IPS-18a (cell line): ENCODE results near the gene NTM.

Source experiments
- H3K27ac ChIP-seq: one replicate; pipeline ENCODE4 v1.5.1; 2013; ENCODE audit warnings: low read length
- H3K27me3 ChIP-seq: one replicate; pipeline ENCODE4 v1.6.1; 2013; ENCODE audit warnings: mild to moderate bottlenecking, low read length; ENCODE audit not compliant: control insufficient read depth, insufficient read depth
- H3K36me3 ChIP-seq: one replicate; pipeline ENCODE4 v1.6.1; 2013; ENCODE audit warnings: low read depth, low read length; ENCODE audit not compliant: control insufficient read depth
- H3K4me1 ChIP-seq: one replicate; pipeline ENCODE4 v1.6.1; 2013; ENCODE audit warnings: low read depth, low read length; ENCODE audit not compliant: control insufficient read depth
- H3K4me3 ChIP-seq: one replicate; pipeline ENCODE4 v1.5.1; 2013; ENCODE audit warnings: low read length
- H3K9ac ChIP-seq: one replicate; pipeline ENCODE4 v1.6.1; 2013; ENCODE audit warnings: mild to moderate bottlenecking, low read length, moderate library complexity
- H3K9me3 ChIP-seq: one replicate; pipeline ENCODE4 v1.6.1; 2013; ENCODE audit warnings: low read depth, low read length; ENCODE audit not compliant: control insufficient read depth

The NTM gene

DNA sequence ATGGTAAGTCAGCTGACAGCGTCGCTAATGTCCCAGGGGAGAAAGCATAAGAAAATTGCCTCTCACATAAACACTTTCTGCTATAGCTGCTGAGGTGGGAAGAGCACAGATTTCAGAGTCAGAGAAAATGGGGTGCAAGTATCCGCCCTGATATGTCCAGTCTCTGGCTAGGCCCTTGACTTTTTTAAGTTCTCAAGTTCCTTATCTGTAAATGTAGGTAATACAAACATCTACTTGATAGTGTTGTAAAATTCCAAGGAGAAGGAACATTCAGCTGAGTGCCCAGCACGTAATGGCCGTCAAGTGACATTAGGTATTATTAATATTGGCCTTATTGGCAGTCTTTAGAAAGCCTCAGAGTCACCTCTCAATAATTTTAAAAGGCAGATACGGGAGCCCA lies 143.6 kb downstream of the NTM start:
- H3K27me3 ChIP-seq, result no peaks in the 10 kb centered on the region
- no peak overlapping the region for H3K9ac ChIP-seq
- no peak overlapping the region for H3K4me3 ChIP-seq
- no peaks in the 10 kb centered on the region for H3K36me3 ChIP-seq
- no peaks in the 10 kb centered on the region for H3K9me3 ChIP-seq
- H3K4me1 ChIP-seq, result no peaks in the 10 kb centered on the region
- H3K27ac ChIP-seq, result no peak overlapping the region

DNA sequence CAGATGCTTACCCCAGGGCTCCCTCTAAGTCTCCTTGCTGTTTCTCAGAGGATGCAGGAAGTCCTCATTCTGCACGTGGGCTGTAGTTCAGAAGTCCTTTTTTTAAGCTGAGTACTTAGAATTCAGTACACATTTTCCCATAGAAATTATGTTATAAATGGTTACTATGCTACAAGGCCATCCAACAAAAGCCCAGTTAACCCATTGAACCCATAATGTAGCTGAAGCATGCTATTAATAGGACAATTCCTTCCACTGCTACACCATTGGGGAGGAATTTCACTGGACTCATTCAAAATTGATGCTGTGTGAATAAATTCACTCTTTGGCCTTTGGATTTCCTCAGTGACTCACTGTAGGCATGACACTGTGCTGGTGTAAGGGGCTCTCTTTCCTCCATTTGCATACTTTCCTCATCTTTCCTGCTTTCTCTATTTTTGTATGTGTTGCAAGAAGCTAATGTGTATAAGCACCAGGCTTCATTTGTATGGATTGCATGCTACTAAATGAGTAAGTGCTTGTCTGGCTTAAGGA lies 148.0 kb downstream of the NTM start:
- H3K27me3 ChIP-seq, result no peaks in the 10 kb centered on the region

DNA sequence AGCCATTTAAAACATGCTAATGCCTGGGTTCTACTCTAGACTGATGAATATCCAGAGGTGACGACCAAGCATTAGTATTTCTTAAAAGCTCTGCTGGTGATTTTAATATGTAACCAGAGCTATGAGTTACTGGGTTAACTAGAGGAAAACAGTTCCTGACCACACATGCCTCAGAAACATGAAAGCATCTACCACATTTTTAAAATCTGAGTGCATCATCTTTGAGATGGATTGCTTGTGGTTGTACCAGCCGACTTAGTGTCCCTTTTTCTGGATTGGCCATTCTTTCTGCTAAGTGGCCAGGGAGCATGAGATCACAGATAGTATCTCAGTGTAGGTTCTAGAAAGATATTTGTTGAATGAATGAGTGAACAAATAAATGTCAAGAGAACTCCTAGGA lies 152.4 kb downstream of the NTM start:
- H3K9me3 ChIP-seq, result no peaks in the 10 kb centered on the region
- H3K9ac ChIP-seq, result no peak overlapping the region
- no peak overlapping the region for H3K4me3 ChIP-seq
- no peak overlapping the region for H3K27ac ChIP-seq
- no peaks in the 10 kb centered on the region for H3K36me3 ChIP-seq
- no peaks in the 10 kb centered on the region for H3K4me1 ChIP-seq
- H3K27me3 ChIP-seq, result no peaks in the 10 kb centered on the region

More for the DNA sequence above, 148.0 kb downstream of the NTM start:
- Histone ChIP-seq H3K27ac (no peak overlapping the region), H3K9ac (no peak overlapping the region), H3K9me3 (no peaks in the 10 kb centered on the region), H3K36me3 (no peaks in the 10 kb centered on the region), H3K4me1 (no peaks in the 10 kb centered on the region), H3K4me3 (no peak overlapping the region)

DNA sequence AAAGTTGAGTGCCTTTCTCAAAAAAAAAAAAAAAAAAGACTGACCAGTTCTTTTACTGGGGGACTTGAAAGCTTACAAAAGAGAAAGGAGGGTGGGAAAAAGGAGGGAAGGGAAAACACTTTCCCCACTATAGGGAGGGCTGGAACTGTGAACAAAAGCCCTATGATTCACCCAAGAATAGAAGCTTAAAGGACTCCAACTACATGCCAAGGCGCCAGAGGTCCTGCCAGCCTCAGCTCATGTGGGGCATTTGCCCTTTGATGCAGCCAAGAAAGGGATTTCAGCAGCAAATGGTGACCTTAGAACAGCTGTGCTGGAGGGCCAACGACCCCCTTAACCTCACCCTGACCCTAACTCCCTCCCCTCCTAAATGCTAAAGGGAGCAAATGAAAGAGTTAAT lies 160.0 kb downstream of the NTM start:
- H3K4me3 ChIP-seq, result no peak overlapping the region
- H3K9ac ChIP-seq, result no peak overlapping the region
- no peaks in the 10 kb centered on the region for H3K9me3 ChIP-seq
- no peaks in the 10 kb centered on the region for H3K4me1 ChIP-seq
- no peaks in the 10 kb centered on the region for H3K36me3 ChIP-seq
- no peaks in the 10 kb centered on the region for H3K27me3 ChIP-seq
- H3K27ac ChIP-seq, result no peak overlapping the region

DNA sequence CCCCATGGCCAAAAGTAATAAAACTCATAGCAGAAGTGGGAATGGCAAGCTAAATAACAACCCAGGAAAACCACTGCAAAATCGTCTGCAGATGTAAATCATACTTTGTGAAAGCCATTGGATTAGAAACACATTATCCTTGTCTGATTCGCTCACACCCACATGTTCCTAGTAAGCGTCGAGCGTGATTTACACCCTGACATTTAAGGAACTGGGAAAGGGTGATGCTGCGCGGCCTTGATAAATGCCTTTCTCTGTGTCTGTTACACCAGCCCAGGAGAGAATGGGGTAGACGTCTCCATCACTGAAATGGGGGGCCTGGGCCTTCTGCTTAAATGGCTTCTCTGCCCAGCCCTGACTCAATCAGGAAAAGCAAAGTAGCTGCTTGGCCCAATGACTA lies 162.7 kb downstream of the NTM start:
- H3K4me3 ChIP-seq, result no peak overlapping the region
- no peaks in the 10 kb centered on the region for H3K4me1 ChIP-seq
- H3K9ac ChIP-seq, result no peak overlapping the region
- H3K36me3 ChIP-seq, result no peaks in the 10 kb centered on the region
- no peaks in the 10 kb centered on the region for H3K27me3 ChIP-seq
- H3K27ac ChIP-seq, result no peak overlapping the region
- H3K9me3 ChIP-seq, result no peaks in the 10 kb centered on the region

DNA sequence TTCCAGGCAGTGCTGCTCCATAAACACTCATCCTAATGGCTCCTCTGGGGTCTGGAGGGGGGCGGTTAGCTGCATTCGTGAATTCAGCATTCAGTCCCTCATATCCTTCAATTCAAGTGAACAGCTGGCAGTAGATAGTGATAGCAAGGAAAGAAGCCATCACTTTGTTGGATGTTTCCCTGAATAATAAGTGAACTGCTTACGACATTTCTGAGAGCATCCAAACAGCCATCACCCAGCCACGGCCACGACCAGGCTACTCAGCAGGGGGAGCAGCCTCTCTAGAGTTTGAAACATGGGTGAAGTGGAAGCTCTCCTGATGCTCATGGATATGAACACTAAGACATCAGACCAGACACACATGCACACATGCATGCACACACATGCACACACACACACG lies 163.6 kb downstream of the NTM start:
- H3K27me3 ChIP-seq, result no peaks in the 10 kb centered on the region
- H3K27ac ChIP-seq, result no peak overlapping the region
- H3K4me1 ChIP-seq, result no peaks in the 10 kb centered on the region
- no peaks in the 10 kb centered on the region for H3K9me3 ChIP-seq
- H3K9ac ChIP-seq, result no peak overlapping the region
- H3K36me3 ChIP-seq, result no peaks in the 10 kb centered on the region
- H3K4me3 ChIP-seq, result no peak overlapping the region

DNA sequence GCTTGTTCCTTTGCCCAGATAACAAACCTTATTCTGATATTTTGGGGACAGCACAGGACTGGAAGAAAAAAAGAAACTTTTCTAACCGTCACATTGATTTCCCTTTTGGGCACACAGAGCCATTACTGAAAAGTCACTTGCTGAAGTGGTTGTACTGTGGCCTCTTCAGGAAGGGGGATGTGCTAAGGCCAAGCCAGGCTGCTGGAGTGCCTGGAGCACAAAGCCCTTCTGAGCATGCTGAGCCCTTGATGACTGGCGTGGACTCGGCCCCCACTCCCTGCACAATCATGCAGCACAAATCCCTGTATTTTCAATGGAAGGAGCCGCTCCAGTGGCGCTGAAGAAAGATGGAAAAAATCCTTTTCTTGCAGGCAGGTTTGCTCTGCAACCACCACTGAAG lies 164.2 kb downstream of the NTM start:
- no peaks in the 10 kb centered on the region for H3K4me1 ChIP-seq
- no peaks in the 10 kb centered on the region for H3K27me3 ChIP-seq
- no peak overlapping the region for H3K27ac ChIP-seq
- no peak overlapping the region for H3K9ac ChIP-seq
- H3K36me3 ChIP-seq, result no peaks in the 10 kb centered on the region
- H3K9me3 ChIP-seq, result no peaks in the 10 kb centered on the region
- H3K4me3 ChIP-seq, result no peak overlapping the region

DNA sequence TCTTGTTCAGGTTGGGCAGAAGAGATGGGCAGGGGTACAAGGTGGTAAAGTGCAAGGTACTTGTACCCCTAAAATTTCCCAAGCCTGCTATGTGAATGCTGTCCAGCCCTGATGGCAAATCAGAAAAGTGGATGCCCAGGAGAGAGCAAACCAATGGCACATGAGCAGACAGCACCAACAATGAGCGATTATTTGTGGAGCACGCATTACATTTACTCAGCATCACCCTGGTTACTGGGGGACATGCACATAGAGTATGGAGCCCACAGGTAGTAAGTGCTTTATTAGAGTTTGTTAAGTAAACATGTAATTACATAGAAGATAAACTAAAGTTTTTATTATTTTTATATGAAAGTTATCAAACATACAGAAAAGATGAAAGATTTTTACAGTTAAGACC lies 165.7 kb downstream of the NTM start:
- H3K27me3 ChIP-seq, result no peaks in the 10 kb centered on the region
- no peak overlapping the region for H3K27ac ChIP-seq
- peaks cover 3% of the 10 kb centered on the region for H3K9me3 ChIP-seq

DNA sequence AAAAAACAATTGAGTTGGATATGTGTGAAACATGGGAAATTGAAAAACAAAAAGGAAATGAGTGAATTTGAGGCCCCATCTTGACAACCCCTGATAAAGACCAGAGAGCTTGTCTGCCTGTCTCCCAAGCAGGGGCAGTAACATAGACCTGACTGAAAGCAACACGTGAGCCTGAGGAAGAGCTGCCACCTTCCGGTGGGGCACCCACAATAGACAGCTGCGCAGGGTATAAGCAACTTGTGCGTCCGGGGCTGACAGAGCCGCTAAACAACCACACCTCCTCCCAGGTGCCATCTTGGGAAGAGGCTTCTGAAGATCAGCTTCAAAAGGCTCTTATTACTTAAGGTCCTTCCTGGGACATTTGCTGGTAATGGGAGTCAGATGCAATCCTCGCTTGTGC lies 166.8 kb downstream of the NTM start:
- Histone ChIP-seq H3K4me1 (no peaks in the 10 kb centered on the region), H3K9me3 (peaks cover 6% of the 10 kb centered on the region), H3K27ac (no peak overlapping the region), H3K4me3 (no peak overlapping the region), H3K36me3 (no peaks in the 10 kb centered on the region), H3K27me3 (no peaks in the 10 kb centered on the region), H3K9ac (no peak overlapping the region)

More for the DNA sequence above, 165.7 kb downstream of the NTM start:
- Histone ChIP-seq H3K4me1 (no peaks in the 10 kb centered on the region), H3K9ac (no peak overlapping the region), H3K36me3 (no peaks in the 10 kb centered on the region), H3K4me3 (no peak overlapping the region)

DNA sequence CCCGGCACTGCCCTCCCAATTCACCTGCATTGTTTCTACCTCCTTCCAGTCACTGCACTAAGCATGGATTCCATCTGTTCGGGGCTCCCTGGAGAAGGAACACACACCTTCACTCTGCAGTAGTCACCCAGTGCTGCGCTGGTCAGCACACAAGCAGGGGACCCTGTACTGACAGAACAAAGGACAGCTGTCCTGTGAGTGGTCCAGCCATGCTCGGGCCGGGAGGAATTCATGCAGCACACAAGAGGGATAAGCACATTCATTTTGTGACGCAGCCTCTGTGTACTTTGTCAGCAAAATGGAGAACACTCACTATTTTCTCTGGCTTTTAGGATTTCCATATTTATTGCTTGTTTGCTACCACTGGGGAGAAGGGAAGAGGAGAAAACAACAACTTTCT lies 167.3 kb downstream of the NTM start:
- Histone ChIP-seq H3K36me3 (no peaks in the 10 kb centered on the region), H3K4me1 (no peaks in the 10 kb centered on the region), H3K4me3 (no peak overlapping the region), H3K9me3 (peaks cover 6% of the 10 kb centered on the region), H3K27ac (no peak overlapping the region), H3K9ac (no peak overlapping the region), H3K27me3 (no peaks in the 10 kb centered on the region)

DNA sequence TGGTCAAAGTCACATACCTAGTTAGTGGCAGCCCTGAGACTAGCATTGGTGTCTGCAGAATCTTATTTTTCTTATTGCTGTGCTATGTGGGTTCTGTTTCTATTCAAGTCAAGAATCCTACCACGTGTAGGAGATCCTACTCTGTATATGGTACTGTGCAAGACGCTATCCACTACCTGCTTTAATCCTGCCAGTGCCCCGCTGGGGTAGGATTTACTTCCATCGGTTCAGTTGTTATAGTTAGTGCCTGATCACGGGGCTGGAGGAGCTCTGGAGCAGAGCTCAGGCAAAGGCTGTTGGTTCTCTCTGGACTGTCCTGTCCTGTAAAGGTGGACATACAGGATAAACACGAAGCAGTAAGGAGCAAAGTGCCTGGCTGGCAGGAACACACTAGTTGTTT lies 167.9 kb downstream of the NTM start:
- Histone ChIP-seq H3K4me3 (no peak overlapping the region), H3K27me3 (no peaks in the 10 kb centered on the region), H3K27ac (no peak overlapping the region), H3K9ac (no peak overlapping the region), H3K9me3 (peaks cover 6% of the 10 kb centered on the region), H3K36me3 (no peaks in the 10 kb centered on the region), H3K4me1 (no peaks in the 10 kb centered on the region)

DNA sequence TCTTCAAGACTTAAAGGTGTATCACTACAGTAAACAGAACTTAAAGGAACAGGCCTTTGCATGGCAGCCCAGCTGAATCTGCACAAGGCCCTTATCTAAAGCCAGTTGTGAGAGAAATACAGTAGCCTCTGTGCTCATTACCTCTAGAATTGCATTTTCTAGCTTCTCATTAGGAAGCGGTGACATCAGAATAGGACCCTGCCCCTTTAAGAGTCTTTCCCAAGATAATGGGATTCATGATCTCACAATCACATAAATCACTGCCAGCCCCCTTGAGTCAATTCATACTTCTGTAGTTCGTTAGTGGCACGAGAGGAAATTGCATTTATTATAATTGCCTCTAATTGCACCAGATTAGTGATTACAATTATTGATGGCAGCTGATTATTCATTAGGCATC lies 170.3 kb downstream of the NTM start:
- no peak overlapping the region for H3K4me3 ChIP-seq
- H3K27me3 ChIP-seq, result no peaks in the 10 kb centered on the region
- no peaks in the 10 kb centered on the region for H3K4me1 ChIP-seq

More for the DNA sequence above, 170.3 kb downstream of the NTM start:
- peaks cover 6% of the 10 kb centered on the region for H3K9me3 ChIP-seq
- no peak overlapping the region for H3K9ac ChIP-seq
- H3K36me3 ChIP-seq, result no peaks in the 10 kb centered on the region
- H3K27ac ChIP-seq, result no peak overlapping the region
